ENCODE data around the gene WSCD1.

DNA sequence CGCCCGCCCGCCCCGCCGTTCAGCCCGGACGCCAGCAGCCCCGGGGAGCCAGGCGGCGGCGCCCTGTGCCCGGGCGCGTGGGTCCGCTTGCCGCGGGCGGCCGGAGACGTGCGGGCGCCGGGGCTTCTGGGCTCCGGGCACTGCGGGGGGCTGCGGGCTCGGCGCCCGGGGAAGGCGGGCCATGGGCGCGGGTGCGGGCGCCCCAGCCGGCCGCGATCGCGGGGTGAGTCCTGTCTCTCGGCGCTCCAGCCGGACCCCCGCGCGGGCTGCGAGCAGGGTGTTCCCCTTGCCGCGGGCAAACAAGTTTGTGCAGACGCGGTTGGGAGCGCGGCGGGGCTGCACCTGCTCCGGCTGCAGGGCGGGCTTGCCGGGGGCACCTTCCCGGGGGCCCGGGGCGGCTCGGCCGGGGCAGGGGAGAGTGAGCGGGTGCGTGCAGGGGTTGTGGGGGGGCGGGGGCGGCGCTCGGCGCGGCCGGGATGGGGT, 292 bp downstream of the WSCD1 start:
- TF ChIP-seq, protein P1, sequence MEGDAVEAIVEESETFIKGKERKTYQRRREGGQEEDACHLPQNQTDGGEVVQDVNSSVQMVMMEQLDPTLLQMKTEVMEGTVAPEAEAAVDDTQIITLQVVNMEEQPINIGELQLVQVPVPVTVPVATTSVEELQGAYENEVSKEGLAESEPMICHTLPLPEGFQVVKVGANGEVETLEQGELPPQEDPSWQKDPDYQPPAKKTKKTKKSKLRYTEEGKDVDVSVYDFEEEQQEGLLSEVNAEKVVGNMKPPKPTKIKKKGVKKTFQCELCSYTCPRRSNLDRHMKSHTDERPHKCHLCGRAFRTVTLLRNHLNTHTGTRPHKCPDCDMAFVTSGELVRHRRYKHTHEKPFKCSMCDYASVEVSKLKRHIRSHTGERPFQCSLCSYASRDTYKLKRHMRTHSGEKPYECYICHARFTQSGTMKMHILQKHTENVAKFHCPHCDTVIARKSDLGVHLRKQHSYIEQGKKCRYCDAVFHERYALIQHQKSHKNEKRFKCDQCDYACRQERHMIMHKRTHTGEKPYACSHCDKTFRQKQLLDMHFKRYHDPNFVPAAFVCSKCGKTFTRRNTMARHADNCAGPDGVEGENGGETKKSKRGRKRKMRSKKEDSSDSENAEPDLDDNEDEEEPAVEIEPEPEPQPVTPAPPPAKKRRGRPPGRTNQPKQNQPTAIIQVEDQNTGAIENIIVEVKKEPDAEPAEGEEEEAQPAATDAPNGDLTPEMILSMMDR (IDR thresholded peaks at IDR 0.05) = no peak
- no peak for TF ChIP-seq POLR2A (IDR thresholded peaks at IDR 0.05)

Data from adrenal gland (tissue), 5 donors.